Panc1 (cell line): ENCODE measurements around the gene ZFAND2A. TPM values are rescaled to one million over a fixed set of nuclear protein-coding genes. Genes with fewer than 3 reads are reported as not detected.
A peak's percentile ranks its signal among the peaks of the same experiment; 100 is the strongest.

Experiments
- ATAC-seq: fragments of 200-7000 bp; cut with Tn5 transposase; 2 replicates; pipeline ENCODE4 v1.9.1; 2020; ENCODE audit warnings: mild to moderate bottlenecking, moderate library complexity
- BruUV-seq: library from RNA; stranded (reverse); fragments of 400-500 nt; replicated peaks from 2 replicates; lab custom pipeline; 2021; lab: Mats Ljungman, UMichigan
- CTCF ChIA-PET: fragments of 300-600 bp; sonication (Branson Sonifier 250); formaldehyde crosslinking; loops from one replicate; lab custom pipeline; 2022; ENCODE audit warnings: antibody characterized with exemption; lab: Charles Lee
- POLR2A ChIA-PET: fragments of 300-600 bp; sonication (Branson Sonifier 250); formaldehyde crosslinking; loops from one replicate; lab custom pipeline; 2022; ENCODE audit warnings: antibody characterized with exemption; lab: Charles Lee
- DNase-seq: peaks from one replicate; pipeline ENCODE4 v3.0.0-alpha.2; 2010; ENCODE audit warnings: low read depth, low spot score
- H3K27ac ChIP-seq: 2 replicates; pipeline ENCODE4 v1.5.1; 2011; ENCODE audit warnings: mild to moderate bottlenecking, low read length, inconsistent platforms
- H3K27me3 ChIP-seq: fragments of 200-500 bp; sonication (Bioruptor generic); 2 replicates; pipeline ENCODE4 v1.6.0; 2014; ENCODE audit warnings: low read length, inconsistent platforms; ENCODE audit not compliant: control insufficient read depth, insufficient read depth
- H3K36me3 ChIP-seq: fragments of 200-500 bp; sonication (Bioruptor generic); 2 replicates; pipeline ENCODE4 v1.5.1; 2014; ENCODE audit warnings: inconsistent platforms, mild to moderate bottlenecking, low read length, moderate library complexity; ENCODE audit not compliant: control insufficient read depth, insufficient read depth
- H3K4me1 ChIP-seq: 2 replicates; pipeline ENCODE4 v1.5.1; 2011; ENCODE audit warnings: inconsistent platforms, mild to moderate bottlenecking, low read length, moderate library complexity; ENCODE audit not compliant: control insufficient read depth, insufficient read depth
- H3K4me3 ChIP-seq, 2 experiments: 2 replicates each; pipeline ENCODE4 v1.5.1; 2011 to 2012; ENCODE audit warnings: low read depth in 2 of 2, low read length in 2 of 2, mild to moderate bottlenecking in 2 of 2, inconsistent platforms in 1 of 2, moderate library complexity in 1 of 2
- H3K9me3 ChIP-seq: fragments of 200-500 bp; sonication (Bioruptor generic); 2 replicates; pipeline ENCODE4 v1.5.1; 2014; ENCODE audit warnings: low read depth, mild to moderate bottlenecking, inconsistent platforms, low read length, moderate library complexity; ENCODE audit not compliant: control insufficient read depth, insufficient read depth
- POLR2AphosphoS5 ChIP-seq: IDR thresholded peaks from 2 replicates; pipeline ENCODE4 v1.6.1; 2012; ENCODE audit warnings: mild to moderate bottlenecking, low read depth, low read length, moderate library complexity
- SIN3A ChIP-seq: IDR thresholded peaks from 2 replicates; pipeline ENCODE4 v1.6.1; 2012; ENCODE audit warnings: low read depth, mild to moderate bottlenecking, low read length, moderate library complexity, borderline replicate concordance; ENCODE audit not compliant: insufficient read depth
- TCF7L2 ChIP-seq: IDR thresholded peaks from 2 replicates; pipeline ENCODE4 v1.6.1; 2011; ENCODE audit warnings: mild to moderate bottlenecking, low read depth, low read length, inconsistent platforms
- in situ Hi-C: cut with HindIII; loops from 2 replicates; pipeline ENCODE4 v1.10.0; 2016; ENCODE audit warnings: low sequenced_read_pairs, low pct_unique_long_range_greater_than_20kb
- intact Hi-C: fragments of 100-400 bp; cut with micrococcal nuclease; formaldehyde crosslinking; loops from one replicate; pipeline ENCODE4 v1.10.0; 2022; ENCODE audit not compliant: unreplicated experiment
- total RNA-seq: library from RNA; stranded (reverse); gene quantifications from one replicate; pipeline ENCODE4 v1.2.1, GENCODE V29; 2021; ENCODE audit not compliant: unreplicated experiment
- TF ChIP-seq, protein P1 (sequence below): fragments of 450-650 bp; IDR thresholded peaks from 2 replicates; pipeline ENCODE4 v1.5.1; 2017; ENCODE audit warnings: mild to moderate bottlenecking
- TF ChIP-seq, protein P2 (sequence below), 2 experiments: IDR thresholded peaks; 2 replicates each; pipeline ENCODE4 v1.6.1; 2011 to 2012; ENCODE audit warnings: low read depth in 2 of 2, control low read depth in 1 of 2, low read length in 1 of 2, mild to moderate bottlenecking in 1 of 2, moderate library complexity in 1 of 2; ENCODE audit not compliant: insufficient read depth in 1 of 2

The ZFAND2A gene
- total RNA-seq, 1 experiment from 2014 or later: 24.1 TPM

- CTCF ChIA-PET: interaction anchor here (0.6 kb wide), 2 partner anchors 21 to 448 kb away, joined by 3 to 5 read pairs; no protein-coding TSS in a partner anchor
- no peaks in the 10 kb centered on the region for H3K9me3 ChIP-seq
- no peak for ATAC-seq
- peaks cover 3% of the 10 kb centered on the region; the same call in 1 of the 2 replicates for H3K4me1 ChIP-seq
- in situ Hi-C loops: loop anchor here (25.0 kb wide), 1 partner anchor 178 kb away; the partner anchor contains the start of gene ADAP1
- H3K27ac ChIP-seq: no peak overlapping the region
- intact Hi-C loops: loop anchor here (5.0 kb wide), 1 partner anchor 148 kb away; no protein-coding TSS in a partner anchor
- no peak for DNase-seq
- no peaks in the 10 kb centered on the region for H3K27me3 ChIP-seq
- no peak overlapping the region for H3K4me3 ChIP-seq
- no peaks in the 10 kb centered on the region for H3K36me3 ChIP-seq
- POLR2A ChIA-PET: interaction anchor here (0.7 kb wide), 1 partner anchor 183 kb away, joined by 3 read pairs; no protein-coding TSS in a partner anchor
- TF ChIP-seq SIN3A (no peak), TCF7L2 (no peak), POLR2AphosphoS5 (no peak)
- TF ChIP-seq, protein P1, sequence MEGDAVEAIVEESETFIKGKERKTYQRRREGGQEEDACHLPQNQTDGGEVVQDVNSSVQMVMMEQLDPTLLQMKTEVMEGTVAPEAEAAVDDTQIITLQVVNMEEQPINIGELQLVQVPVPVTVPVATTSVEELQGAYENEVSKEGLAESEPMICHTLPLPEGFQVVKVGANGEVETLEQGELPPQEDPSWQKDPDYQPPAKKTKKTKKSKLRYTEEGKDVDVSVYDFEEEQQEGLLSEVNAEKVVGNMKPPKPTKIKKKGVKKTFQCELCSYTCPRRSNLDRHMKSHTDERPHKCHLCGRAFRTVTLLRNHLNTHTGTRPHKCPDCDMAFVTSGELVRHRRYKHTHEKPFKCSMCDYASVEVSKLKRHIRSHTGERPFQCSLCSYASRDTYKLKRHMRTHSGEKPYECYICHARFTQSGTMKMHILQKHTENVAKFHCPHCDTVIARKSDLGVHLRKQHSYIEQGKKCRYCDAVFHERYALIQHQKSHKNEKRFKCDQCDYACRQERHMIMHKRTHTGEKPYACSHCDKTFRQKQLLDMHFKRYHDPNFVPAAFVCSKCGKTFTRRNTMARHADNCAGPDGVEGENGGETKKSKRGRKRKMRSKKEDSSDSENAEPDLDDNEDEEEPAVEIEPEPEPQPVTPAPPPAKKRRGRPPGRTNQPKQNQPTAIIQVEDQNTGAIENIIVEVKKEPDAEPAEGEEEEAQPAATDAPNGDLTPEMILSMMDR: no peak
- TF ChIP-seq, protein P2, sequence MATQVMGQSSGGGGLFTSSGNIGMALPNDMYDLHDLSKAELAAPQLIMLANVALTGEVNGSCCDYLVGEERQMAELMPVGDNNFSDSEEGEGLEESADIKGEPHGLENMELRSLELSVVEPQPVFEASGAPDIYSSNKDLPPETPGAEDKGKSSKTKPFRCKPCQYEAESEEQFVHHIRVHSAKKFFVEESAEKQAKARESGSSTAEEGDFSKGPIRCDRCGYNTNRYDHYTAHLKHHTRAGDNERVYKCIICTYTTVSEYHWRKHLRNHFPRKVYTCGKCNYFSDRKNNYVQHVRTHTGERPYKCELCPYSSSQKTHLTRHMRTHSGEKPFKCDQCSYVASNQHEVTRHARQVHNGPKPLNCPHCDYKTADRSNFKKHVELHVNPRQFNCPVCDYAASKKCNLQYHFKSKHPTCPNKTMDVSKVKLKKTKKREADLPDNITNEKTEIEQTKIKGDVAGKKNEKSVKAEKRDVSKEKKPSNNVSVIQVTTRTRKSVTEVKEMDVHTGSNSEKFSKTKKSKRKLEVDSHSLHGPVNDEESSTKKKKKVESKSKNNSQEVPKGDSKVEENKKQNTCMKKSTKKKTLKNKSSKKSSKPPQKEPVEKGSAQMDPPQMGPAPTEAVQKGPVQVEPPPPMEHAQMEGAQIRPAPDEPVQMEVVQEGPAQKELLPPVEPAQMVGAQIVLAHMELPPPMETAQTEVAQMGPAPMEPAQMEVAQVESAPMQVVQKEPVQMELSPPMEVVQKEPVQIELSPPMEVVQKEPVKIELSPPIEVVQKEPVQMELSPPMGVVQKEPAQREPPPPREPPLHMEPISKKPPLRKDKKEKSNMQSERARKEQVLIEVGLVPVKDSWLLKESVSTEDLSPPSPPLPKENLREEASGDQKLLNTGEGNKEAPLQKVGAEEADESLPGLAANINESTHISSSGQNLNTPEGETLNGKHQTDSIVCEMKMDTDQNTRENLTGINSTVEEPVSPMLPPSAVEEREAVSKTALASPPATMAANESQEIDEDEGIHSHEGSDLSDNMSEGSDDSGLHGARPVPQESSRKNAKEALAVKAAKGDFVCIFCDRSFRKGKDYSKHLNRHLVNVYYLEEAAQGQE (IDR thresholded peaks at IDR 0.05; ENCODE audit: insufficient read depth in 1 of 2, low read depth in 2 of 2, low read length in 1 of 2): no peak
- no TSS peak for BruUV-seq
Measured at GRCh38 chr7:1140476-1141104, 19.4 kb downstream of the ZFAND2A start.

GRCh38 chr7:1137517-1138167, 22.4 kb downstream of the ZFAND2A start:
- ChIA-PET POLR2A (interaction anchor here (1.7 kb wide), 1 partner anchor 22 kb away, joined by 6 read pairs; the partner anchor contains the start of gene ZFAND2A), CTCF (interaction anchor here (1.1 kb wide), 1 partner anchor 144 kb away, joined by 4 read pairs; no protein-coding TSS in a partner anchor)
- Histone ChIP-seq H3K27me3 (no peaks in the 10 kb centered on the region), H3K4me1 (peaks cover 3% of the 10 kb centered on the region; the same call in 1 of the 2 replicates), H3K4me3 (peak overlapping the region; percentile 72 to 99), H3K36me3 (no peaks in the 10 kb centered on the region), H3K27ac (peak overlapping the region; percentile 36), H3K9me3 (no peaks in the 10 kb centered on the region)
- TF ChIP-seq SIN3A (no peak), TCF7L2 (no peak)
- TF ChIP-seq, protein P1: no peak
- intact Hi-C loops (no loop called here), in situ Hi-C loops (loop anchor here (25.0 kb wide), 1 partner anchor 175 kb away; the partner anchor contains the start of gene ADAP1)
- ATAC-seq (peak; percentile 85), DNase-seq (no peak)
- BruUV-seq: no TSS peak
